GM06990 (cell line): ENCODE results near the gene RNF208.

Experiments used
- DNase-seq: peaks from one replicate; pipeline ENCODE4 v3.0.0-alpha.2; 2011; ENCODE audit not compliant: insufficient read length; ENCODE audit errors: extremely low read depth
- H3K27me3 ChIP-seq: replicated peaks from 2 replicates; pipeline ENCODE4 v1.6.0; 2011; ENCODE audit warnings: low read length; ENCODE audit not compliant: control insufficient read depth, insufficient read depth
- H3K36me3 ChIP-seq: 2 replicates; pipeline ENCODE4 v1.5.1; 2011; ENCODE audit warnings: low read length; ENCODE audit not compliant: control insufficient read depth, insufficient read depth
- H3K4me3 ChIP-seq: replicated peaks from 2 replicates; pipeline ENCODE4 v1.5.1; 2011; ENCODE audit warnings: low read depth, mild to moderate bottlenecking, control low read depth, low read length
- TF ChIP-seq, protein P1 (sequence below): IDR thresholded peaks from 2 replicates; pipeline ENCODE4 v1.5.1; 2011; ENCODE audit warnings: low read length, control low read depth, mild to moderate bottlenecking, inconsistent platforms; ENCODE audit not compliant: insufficient read depth, poor library complexity, severe bottlenecking

RNF208 gene

DNA sequence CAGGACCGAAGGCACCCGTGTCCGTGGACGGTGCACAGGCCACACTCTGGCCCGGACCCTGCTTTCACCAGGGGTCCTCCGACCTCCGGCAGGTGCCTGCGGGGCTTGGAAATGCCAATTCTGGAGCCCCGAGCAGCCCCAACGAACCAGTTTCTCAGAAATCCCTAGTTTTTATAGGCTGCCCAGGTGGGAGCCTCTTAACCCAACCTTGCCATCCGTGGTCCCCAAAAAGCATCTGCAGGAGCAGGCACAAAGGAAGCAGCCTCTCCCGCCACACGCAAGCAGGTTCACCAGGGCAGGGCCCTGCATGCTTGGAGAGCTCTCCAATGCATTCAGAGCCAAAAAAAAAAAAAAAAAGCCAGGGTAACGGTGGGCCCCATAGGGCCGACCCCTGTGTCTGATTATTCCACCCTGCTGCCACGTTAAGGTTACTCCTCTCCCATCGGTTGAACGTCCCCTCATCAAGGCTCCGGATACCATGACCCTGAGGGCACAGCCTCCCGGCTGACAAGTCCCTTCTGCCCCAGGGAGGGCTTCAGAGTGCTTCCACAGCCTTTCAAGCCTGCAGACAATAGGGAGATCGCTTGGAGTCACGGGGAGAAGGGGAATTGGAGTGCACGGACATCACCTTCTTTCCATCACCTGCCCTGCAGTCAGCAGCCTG is 20.7 kb downstream of the RNF208 start:
- Histone ChIP-seq H3K4me3 (peak overlapping the region; percentile 90), H3K27me3 (no peaks in the 10 kb centered on the region), H3K36me3 (no peaks in the 10 kb centered on the region)
- TF ChIP-seq, protein P1, sequence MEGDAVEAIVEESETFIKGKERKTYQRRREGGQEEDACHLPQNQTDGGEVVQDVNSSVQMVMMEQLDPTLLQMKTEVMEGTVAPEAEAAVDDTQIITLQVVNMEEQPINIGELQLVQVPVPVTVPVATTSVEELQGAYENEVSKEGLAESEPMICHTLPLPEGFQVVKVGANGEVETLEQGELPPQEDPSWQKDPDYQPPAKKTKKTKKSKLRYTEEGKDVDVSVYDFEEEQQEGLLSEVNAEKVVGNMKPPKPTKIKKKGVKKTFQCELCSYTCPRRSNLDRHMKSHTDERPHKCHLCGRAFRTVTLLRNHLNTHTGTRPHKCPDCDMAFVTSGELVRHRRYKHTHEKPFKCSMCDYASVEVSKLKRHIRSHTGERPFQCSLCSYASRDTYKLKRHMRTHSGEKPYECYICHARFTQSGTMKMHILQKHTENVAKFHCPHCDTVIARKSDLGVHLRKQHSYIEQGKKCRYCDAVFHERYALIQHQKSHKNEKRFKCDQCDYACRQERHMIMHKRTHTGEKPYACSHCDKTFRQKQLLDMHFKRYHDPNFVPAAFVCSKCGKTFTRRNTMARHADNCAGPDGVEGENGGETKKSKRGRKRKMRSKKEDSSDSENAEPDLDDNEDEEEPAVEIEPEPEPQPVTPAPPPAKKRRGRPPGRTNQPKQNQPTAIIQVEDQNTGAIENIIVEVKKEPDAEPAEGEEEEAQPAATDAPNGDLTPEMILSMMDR, result no peak
- DNase-seq, result no peak

- no peaks in the 10 kb centered on the region; the same call in 1 of the 2 replicates for H3K36me3 ChIP-seq
- H3K27me3 ChIP-seq, result no peaks in the 10 kb centered on the region
- TF ChIP-seq, protein P1, result no peak
- DNase-seq, result peak; percentile 97
- H3K4me3 ChIP-seq, result peak within 1 kb of the TSS; percentile 90
Observed at GRCh38 chr9:137200311-137201204, 21.5 kb downstream of the RNF208 start, which contains the start of gene TPRN. Gene TPRN (minus strand): TSS chr9:137200741. CDS start chr9:137200711, 30 bp downstream.

DNA sequence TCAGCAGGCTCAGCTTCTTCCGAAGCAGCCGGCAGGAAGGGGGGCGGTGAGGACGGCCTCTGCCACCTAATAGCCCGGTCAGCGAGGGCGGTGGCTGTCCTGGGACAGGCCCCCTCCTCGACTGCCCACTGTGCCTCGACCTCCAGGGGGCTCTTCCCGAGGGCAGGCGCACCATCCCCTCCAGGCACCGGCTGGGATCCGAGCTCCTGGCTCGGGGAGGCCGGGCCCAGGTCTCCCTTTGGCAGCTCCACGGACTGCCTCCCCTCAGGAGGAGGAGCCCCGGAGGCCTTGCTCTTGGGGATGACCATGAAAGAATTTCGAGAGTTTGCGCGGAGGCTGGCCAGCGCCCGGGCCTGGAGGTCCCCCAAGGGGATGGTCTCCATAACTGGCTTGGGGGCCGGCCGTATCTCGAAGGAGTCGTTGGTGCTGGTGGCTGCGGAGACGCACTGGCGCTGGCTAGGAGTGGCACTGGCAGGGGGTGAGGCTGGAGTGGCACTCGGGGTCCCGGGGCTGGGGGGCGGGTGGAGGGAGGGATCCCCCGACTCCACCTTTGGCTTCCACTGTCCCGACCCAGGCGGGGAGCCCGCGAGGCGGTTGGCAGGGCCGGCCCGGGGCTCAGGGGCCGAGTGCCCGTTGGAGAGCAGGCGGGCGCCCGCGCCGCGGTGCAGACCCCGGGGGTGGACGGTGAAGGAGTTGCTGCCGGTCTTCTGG is 22.5 kb downstream of the RNF208 start:
- H3K36me3 ChIP-seq, result no peaks in the 10 kb centered on the region; the same call in 1 of the 2 replicates
- TF ChIP-seq, protein P1, result no peak

GRCh38 chr9:137198902-137199283 is 23.1 kb downstream of the RNF208 start:
- Histone ChIP-seq H3K27me3 (no peaks in the 10 kb centered on the region), H3K4me3 (no peak overlapping the region), H3K36me3 (no peaks in the 10 kb centered on the region; the same call in 1 of the 2 replicates)
- TF ChIP-seq, protein P1, result no peak
- no peak for DNase-seq

More for the DNA sequence above, 22.5 kb downstream of the RNF208 start:
- peak overlapping the region; percentile 57 for H3K4me3 ChIP-seq
- no peak for DNase-seq
- H3K27me3 ChIP-seq, result no peaks in the 10 kb centered on the region

DNA sequence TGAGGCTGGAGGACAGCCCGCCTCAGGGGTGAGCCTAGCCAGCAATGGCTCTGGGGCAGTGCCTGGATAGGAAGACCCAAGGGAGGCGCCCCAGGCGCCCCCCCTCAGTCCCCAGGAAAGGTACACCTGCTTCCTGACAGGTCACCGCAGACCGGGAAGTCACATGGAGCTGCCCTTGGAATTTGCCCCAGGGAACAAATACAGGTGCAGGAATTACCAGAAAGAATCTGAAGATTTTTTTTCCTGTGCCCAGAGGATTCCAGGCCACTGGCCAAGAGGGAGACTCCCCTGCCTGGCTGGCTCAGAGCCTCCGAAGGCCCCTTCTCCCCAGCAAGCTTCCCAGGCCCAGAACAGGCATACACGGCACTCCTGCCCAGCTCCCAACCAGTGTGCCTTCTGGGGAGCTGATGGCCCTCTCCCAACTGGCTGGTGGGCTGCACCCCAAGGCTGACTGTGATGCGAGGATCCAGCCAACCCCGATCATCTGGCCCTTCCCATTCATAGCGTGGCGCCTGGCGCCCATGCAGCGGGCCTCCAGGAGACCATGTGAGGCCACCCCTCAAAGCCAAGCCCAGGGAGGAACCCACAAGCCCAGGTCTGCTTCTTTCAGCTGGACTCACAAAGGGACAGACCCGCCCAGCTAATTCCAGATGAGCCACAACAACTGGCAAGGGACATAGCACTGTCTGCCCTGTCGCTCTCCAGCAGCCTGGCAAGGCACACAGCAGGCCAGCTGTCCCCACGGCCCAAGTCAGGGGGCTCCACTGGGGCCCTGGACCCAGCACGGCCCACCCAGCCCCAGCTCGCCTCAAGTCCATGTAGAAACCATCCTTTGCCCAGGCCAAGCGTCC is 23.8 kb downstream of the RNF208 start:
- TF ChIP-seq, protein P1, result no peak
- no peak overlapping the region for H3K4me3 ChIP-seq
- H3K36me3 ChIP-seq, result no peaks in the 10 kb centered on the region; the same call in 1 of the 2 replicates
- H3K27me3 ChIP-seq, result no peaks in the 10 kb centered on the region
- DNase-seq, result no peak
